GM19395 (cell line): Measurements from ENCODE around the gene DPM1.

ENCODE experiments used
- ATAC-seq: cut with Tn5 transposase; IDR thresholded peaks from one replicate; pipeline ENCODE4 v1.9.1; 2021; ENCODE audit warnings: mild to moderate bottlenecking, moderate library complexity; ENCODE audit not compliant: unreplicated experiment

Gene DPM1

GRCh38 chr20:50900261-50900660 lies 58.1 kb downstream of the DPM1 start:
- ATAC-seq, result no peak

GRCh38 chr20:50898475-50898874 lies 59.9 kb downstream of the DPM1 start:
- ATAC-seq, result no peak

DNA sequence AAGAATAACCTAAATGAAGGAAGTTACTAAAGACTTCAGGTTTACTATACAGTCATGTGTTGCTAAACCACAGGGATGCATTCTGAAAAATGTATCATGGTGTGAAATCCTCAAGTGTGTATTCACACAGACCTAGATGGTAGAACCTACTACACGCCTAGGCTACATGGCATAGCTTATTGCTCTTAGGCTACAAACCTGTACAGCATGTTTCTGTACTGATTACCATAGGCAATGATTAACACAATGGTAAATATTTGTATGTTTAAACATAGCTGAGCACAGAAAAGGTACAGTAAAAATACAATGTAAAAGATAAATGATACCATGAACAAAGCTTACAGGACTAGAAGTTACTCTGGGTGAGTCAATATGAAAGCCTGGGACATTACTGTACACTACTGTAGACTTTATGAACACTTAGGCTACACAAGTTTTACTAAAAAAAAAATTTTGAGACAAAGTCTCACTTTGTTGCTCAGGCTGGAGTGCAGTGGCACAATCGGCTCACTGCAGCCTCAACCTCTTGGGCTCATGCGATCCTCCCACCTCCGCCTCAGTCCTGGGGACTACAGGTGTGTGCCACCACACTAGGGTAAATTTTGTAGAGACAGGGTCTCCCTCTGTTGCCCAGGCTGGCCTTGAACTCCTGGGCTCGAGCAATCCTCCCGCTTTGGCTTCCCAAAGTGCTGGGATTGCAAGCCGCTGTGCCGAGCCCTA lies 63.1 kb downstream of the DPM1 start:
- no peak for ATAC-seq

DNA sequence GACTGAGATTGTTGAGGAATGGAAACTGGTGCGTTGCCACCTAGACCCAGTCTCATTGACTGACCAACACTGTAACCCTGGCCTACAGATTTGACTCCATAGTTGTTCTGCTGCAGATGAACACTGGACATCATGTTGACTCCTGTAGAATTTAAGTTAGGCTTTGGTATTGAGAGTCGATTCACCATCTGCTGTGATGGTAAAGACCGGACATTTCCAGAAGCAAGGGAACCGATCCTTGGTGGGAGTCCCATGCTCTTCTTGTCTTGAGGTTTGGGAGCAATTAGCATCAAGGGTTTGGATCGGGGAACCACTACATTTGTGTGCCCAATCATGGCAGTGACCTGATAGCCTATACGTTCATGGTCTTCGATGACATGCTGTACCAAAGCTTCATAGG lies 64.7 kb downstream of the DPM1 start:
- no peak for ATAC-seq

DNA sequence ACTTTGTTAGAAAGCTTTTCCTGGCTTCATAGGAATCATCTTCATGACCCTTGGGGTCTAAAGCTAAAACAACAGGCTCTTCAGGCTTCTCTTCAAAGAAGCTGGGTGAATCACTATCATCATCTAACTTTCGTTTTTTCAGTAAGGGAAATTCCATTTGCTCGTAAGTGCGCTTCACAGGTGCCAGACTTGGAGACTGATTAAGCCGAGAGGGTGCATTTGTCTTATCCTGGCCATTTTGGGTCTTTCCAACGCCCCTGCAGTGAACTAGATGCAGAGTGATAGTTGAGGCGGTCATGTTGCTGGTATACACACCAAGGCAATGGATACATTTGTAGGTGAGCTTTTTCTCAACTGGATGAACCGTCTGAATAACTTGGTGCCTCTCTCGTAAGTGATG lies 65.9 kb downstream of the DPM1 start:
- no peak for ATAC-seq

DNA sequence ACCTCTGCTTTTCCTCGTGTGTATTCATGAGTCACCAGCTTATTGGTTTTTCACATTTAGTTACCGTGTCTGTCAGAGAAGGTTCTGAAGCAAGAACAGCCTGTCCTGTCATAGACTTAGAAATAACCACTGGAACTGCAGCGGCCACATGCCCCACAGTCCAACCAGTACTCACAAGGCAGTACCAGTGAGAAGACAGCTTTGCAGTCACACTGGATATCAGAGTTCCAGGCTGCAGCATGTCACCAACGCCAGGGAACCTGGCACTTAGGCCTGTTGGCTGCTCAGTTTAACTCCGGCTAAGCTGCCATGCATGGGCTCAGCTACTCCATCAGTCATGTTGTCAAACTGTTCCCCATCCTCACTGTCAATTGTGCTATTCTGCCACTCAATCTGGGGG lies 67.2 kb downstream of the DPM1 start:
- ATAC-seq, result no peak

DNA sequence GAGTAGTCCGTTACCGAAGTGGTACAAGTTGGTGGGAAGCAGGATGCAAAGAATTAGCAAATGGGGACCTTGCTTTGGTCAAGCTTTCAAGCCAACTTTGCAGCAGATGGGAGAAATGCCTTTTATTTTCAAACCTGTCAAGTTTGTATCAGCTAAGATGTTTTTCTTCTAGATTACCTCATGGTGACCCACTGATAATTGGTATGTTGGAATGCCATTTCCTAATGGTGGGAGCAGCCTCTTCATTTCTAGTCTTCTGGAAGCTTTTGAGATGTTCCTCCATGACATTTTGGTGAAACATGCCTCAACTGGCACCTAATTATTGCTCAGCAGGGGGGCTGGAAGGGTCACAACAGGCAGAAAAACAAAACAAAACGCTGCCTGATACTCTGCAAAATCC lies 70.8 kb downstream of the DPM1 start:
- ATAC-seq, result no peak

- ATAC-seq, result no peak
These were observed 72.0 kb downstream of the DPM1 start for GRCh38 chr20:50886184-50886790.

DNA sequence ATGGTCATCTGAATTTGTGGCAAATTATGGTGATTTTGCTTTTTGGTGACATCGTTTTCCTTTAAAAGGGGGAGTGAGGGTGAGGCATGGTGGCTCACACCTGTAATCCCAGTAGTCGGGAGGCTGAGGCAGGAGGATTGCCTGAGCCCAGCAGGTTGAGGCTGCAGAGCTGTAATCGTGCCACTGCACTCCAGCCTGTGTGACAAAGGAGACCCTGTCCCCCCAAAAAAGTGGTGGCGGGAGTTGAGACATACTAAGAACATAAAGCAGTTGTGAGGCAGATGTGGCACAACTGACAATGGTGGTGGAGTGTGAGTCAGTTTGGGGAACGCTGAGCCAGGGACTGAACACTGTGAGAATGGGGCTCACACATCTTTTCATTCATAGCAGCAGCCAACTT lies 72.6 kb downstream of the DPM1 start:
- ATAC-seq, result no peak

DNA sequence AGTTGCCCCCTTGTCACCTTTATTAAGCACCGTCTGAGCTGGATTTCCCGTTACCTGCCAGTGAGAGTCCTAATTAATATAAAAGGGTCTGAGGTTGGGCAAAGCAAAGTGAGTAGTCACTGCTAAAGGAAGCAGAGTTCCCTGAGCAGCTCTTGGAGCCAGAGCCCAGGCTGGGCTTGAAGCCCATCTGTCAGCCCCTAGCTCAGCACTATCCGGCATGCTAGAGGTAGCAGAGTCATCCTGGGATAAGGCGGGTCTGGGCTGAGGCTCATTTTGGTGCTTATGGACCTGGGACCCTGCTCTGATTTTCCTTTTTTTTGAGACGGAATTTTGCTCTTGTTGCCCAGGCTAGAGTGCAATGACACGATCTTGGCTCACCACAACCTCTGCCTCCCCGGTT lies 73.3 kb downstream of the DPM1 start:
- ATAC-seq, result no peak
